ENCODE data around the gene METTL27.
"Not testable (repeated sequence)": the region's sequence is repeated elsewhere in the genome, so short reads cannot be mapped to it uniquely, and the experiment has no call there.

METTL27 gene

DNA sequence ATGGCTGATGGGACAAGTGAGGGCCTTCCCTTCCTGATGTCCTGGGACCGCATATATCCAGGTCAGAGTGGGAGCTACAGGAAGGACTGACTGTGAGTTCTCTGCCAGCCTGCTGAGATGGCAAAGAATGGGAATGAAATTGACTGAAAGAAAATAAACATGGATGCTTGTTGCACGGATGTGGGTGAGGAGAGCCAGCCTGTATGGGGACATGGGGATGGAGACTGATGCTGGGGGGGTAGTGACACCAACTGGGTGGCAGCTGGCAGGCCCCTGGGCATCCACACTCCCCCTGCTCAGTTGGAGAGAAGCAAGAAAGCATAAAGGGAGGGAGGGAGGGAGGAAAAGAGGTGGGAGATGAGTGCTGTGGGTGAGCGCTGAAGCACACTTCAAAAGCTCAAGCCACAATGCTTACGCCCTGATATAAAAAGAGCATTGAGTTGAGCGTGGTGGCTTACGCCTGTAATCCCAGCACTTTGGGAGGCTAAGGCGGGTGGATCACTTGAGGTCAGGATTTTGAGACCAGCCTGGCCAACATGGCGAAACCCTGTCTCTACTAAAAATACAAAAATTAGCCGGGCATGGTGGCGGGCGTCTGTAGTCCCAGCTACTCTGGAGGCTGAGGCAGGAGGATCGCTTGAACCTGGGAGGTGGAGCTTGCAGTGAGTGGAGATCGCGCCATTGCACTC lies 20.6 kb downstream of the METTL27 start:
- DNase-seq (ENCODE audit: low read depth in 2 of 2) = not testable (repeated sequence)

DNA sequence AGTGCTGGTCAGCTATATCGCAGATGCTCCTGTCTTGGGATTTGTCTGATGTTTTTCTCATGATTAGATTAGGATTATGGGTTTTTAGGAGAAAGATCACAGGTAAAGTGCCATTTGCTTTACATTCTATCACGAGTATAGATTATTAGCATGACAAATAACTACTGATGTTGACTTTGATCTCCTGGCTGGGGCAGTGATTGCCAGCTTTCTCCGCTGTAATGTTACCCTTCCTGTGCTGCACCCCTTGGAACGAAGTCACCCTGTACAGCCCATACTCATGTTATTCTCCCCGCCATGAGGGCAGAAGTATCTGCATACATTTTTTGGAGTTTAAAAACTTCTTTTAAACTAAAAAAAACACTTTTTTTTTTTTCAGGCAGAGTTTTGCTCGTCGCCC lies 22.3 kb downstream of the METTL27 start:
- DNase-seq (ENCODE audit: low read depth in 2 of 2) = no peak

DNA sequence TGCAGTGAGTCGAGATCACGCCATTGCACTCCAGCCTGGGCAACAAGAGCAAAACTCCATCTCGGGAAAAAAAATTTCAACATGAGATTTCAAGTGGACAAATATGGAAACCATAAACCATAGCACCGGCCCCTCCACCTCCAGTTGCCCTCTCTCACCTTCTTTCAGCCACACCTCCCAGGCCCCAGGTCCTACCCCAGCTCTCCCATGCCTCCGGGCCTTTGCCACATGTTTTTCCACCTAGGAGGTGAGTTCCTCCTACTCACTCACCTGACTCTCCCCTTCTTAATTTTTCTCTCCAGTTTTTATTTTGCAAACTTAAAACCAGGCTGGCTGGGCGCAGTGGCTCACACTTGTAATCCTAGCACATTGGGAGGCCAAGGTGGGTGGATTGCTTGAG lies 25.2 kb downstream of the METTL27 start:
- no peak for DNase-seq (ENCODE audit: low read depth in 2 of 2)

DNA sequence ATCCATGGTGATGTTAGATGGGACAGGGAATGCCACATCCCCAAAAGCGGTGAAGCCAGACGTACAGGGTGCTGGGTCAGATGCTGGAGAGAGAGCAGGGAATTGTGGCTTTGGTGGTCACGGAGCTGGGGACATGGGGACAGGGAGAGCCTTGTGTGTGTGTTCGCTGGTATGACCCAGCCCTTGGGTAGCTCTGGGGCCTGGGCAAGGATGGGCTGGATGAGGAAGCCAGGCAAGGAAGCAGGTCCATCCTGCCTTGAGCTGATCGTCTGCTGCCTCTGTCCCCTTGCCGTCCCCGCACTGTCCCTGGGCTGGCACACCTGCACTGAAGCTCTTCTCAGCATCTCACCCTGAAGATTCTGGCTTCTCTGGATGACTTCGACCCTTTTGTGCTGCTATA lies 26.9 kb downstream of the METTL27 start:
- DNase-seq (ENCODE audit: low read depth in 2 of 2) = no peak

DNA sequence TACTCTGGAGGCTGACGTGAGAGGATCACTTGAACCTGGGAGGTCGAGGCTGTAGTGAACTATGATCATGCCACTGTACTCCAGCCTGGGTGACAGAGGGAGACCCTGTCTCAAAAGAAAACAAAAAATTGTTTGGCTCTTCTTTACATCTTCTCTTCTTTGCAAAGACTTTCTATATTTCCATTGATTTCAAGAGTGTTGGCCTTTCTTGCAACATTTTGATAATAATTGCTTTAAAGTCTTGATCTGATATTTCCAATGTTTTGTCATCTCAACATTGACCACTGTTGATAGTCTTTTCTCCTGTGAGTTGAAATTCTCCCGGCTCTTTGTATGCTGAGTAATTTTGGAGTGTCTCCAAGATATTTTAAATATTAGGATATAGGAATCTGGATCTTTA lies 29.3 kb downstream of the METTL27 start:
- DNase-seq (ENCODE audit: low read depth in 2 of 2) = no peak

DNA sequence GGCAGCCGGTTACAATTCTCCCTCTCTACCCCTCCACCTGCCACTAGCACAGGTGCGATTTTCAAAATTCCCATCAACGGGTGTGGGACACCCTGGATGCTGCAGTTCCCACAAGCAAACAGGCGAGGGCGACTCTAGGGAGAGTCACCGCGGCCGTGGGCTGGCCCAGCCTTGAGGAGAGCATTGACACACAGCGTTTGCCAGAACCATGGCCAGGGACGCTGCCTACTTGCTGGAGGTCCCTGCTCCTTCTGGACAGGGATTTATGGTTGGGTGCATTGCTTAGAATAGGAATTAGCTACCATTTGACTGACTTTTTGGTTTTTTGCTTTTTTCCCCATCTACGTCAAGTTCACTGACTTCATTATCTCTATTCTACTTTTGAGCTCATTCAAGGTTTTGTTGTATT lies 30.6 kb downstream of the METTL27 start:
- peak; percentile 19 to 45 for DNase-seq (ENCODE audit: low read depth in 2 of 2)

DNA sequence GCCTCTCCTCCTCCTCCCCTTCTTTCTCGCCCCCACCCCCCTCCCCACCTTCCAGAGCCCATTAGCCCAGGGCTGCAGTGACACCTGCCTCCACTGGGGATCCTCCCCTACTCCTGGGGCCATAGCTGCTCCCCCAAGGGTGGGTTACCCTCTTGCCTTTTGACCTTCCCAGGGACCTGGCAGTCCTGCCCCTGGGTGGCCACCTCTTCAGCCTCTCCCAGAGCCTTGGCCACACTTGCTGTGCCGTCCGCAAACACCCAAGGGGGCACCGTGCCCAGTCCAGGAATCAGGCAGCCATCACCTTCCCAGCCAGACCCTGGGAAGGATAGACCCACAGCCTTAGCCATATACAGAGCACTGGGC lies 31.3 kb downstream of the METTL27 start:
- DNase-seq (ENCODE audit: low read depth in 2 of 2) = no peak

DNA sequence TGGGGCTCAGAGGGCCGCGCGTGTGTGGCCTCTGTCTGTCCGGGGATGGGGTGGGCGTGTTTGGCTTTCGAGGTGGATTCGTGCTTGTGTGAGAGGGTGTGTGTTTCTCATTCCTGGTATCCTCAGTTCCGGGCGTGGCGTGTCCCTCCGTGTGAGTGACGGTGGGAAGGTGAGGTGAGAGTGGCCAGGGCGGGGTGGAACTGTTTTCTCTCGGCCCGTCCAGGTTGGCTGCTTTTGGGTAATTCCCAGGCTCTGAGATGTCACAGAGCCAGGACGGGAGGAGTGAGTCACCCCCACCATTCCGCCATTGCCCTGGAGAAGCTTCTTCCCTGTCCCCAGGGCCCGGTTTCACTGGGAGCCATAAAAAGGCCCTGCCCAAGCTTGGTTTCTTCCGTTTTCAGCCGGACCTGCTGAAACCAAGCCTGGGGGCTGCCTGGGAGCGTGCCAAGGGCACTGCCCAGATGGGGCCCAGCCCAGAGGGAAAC lies 32.8 kb downstream of the METTL27 start:
- no peak for DNase-seq (ENCODE audit: low read depth in 2 of 2)

DNA sequence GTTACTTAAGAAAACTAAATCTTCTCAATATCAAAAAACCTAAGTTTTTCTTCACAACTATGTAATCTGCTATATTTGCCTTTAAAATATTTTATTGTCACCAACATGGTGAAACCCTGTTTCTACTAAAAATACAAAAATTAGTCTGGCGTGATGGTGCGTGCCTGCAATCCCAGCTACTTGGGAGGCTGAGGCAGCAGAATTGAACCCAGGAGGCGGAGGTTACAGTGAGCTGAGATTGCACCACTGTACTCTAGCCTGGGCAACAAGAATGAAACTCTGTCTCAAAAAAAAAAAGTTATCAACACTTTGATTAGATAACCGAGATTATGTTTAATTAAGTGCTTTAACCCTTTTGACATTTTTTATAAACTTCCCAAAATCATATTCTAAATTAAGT lies 39.9 kb downstream of the METTL27 start:
- no peak for DNase-seq (ENCODE audit: low read depth in 2 of 2)

DNA sequence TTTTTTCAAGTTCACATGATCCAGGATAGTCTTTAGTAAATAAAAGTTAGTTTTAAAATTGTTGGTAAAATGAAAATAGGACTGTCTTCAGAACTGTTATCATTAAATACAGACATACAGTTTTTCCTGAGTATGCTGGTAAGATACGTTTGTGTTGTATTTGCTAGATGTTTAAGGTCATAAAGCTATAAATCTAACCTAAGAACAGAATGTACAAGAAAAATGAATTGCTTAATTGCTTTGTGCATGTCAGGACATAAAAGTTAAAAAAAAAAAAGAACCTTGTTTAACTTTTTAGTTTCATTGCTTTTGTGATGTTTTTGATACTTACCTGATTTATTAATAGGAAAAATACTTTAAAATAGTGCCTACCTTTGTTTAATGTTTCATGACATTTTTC lies 40.7 kb downstream of the METTL27 start:
- DNase-seq (ENCODE audit: low read depth in 2 of 2) = no peak

DNA sequence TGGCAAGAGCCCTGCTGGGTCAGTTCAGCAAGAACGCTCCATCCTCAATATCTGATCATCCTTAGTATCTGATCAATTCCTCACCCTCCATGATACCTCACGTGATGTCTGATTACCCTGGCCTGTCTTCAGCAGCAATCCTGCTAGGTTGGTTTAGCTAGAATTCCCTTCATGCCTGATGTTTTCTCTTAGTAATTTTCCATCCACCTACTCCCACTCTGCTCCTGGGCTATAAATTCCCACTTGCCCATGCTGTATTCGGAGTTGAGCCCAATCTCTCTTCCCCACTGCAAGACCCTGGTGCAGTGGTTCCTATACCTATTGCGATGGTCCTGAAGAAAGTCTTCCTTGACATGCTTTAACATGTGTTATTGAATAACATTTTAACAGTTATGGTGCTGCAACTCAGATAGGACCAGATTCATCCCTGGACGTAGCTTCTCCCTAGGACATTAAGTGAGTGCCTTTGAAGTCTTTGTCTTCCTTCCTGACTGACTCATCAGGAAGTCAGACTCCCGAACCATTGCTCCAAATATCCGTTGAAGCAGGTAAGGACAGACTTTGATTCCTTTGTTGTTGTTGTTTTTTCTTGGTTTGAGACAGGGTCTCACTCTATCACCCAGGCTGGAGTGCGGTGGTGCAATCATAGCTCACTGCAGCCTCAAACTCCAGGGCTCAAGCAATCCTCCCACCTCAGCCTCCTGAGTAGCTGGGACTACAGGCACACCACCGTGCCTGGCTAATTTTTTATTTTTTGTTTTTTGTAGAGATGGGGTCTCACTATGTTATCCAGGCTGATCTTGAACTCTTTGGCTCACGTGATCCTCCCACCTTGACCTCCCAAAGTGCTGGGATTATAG lies 42.8 kb downstream of the METTL27 start:
- no peak for DNase-seq (ENCODE audit: low read depth in 2 of 2)

DNA sequence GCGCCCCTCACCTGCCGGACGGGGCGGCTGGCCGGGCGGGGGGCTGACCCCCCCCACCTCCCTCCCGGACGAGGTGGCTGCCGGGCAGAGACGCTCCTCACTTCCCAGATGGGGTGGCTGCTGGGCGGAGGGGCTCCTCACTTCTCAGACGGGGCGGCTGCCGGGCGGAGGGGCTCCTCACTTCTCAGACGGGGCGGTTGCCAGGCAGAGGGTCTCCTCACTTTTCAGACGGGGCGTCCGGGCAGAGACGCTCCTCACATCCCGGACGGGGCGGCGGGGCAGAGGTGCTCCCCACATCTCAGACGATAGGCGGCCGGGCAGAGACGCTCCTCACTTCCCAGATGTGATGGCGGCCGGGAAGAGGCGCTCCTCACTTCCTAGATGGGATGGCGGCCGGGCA lies 45.1 kb downstream of the METTL27 start:
- DNase-seq (ENCODE audit: low read depth in 2 of 2) = not testable (repeated sequence)

DNA sequence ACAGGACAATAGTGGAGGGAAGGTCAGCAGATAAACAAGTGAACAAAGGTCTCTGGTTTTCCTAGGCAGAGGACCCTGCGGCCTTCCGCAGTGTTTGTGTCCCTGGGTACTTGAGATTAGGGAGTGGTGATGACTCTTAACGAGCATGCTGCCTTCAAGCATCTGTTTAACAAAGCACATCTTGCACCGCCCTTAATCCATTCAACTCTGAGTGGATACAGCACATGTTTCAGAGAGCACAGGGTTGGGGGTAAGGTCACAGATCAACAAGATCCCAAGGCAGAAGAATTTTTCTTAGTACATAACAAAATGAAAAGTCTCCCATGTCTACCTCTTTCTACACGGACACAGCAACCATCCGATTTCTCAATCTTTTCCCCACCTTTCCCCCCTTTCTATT lies 45.7 kb downstream of the METTL27 start:
- not testable (repeated sequence) for DNase-seq (ENCODE audit: low read depth in 2 of 2)

DNA sequence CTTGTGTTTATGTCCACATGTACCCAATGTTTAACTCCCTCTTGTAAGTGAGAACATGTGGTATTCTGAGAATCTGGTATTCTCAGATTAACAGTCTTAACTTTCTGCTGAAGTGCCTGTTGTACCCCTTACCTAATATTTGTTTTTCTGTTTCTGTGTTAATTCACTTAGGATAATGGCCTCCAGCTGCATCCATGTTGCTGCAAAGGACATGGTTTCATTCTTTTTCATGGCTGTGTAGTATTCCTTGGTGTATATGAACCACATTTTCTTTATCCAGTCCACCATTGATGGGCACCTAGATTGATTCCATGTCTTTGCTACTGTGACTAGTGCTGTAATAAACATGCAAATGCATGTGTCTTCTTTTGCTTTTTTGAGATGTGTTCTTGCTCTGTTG lies 47.1 kb downstream of the METTL27 start:
- DNase-seq (ENCODE audit: low read depth in 2 of 2) = not testable (repeated sequence)

DNA sequence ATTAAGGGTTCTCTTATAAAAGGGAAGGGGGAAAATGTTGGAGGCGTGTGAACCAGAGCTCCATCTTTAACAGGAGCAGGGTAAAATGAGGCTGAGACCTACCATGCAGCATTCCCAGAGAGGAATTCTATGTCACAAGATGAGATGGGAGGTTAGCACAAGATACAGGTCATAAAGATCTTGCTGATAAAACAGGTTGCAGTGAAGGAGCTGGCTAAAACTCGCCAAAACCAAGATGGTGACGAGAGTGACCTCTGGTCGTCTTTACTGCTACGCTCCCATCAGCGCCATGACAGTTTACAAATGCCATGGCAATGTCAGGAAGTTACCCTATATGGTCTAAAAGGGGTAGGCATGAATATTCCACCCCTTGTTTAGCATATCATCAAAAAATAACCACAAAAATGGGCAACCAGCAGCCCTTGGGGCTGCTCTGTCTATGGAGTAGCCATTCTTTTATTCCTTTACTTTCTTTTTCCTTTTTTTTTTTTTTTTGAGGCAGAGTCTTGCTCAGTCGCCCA lies 51.1 kb downstream of the METTL27 start:
- not testable (repeated sequence) for DNase-seq (ENCODE audit: low read depth in 2 of 2)

DNA sequence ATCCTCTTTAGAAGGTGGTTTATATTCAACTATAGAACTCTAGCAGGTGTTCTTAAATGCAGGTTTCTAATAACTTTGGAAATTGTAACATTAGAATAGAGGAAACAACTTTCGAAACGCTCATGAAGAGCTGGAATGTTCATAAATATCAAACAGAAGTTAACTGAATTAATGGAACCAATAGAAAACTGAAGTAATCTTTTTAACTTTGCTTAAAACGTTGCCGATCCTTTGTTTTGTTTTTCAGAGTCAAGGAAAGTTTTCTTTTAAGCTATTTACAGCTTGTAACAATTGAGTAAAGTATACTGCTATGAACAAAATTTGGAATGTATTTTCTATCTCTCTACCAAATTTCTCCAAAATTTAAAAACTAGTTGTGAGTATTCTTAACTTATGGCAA lies 53.3 kb downstream of the METTL27 start:
- DNase-seq (ENCODE audit: low read depth in 2 of 2) = no peak

DNA sequence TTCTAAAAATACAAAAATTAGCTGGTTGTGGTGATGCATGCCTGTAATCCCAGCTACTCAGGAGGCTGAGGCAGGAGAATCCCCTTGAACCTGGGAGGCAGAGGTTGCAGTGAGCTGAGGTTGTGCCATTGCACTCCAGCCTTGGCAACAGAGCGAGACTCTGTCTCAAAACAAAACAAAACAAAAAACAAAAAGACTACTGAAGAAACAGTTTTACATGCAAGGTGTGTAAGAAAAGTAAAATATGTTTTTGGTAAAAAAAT lies 54.6 kb downstream of the METTL27 start:
- DNase-seq (ENCODE audit: low read depth in 2 of 2) = not testable (repeated sequence)

DNA sequence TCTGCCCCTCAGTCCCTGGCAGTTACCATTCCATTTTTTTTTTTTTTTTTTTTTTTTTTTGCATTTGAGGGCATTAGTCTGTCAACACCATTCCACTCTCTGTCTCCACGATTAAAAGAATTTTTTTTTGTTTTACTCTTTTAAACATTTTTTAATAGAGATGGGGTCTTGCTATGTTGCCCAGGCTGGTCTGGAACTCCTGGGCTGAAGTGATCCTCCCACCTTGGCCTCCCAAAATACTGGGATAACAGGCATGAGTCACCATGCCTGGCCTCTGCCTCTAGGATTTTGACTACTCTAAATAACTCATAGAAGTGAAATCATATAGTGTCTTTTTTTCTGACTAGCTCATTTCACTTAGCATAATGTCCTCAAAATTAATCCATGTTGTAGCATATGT lies 55.7 kb downstream of the METTL27 start:
- no peak for DNase-seq (ENCODE audit: low read depth in 2 of 2)

Measured in stimulated activated CD4-positive, alpha-beta T cell treated with anti-CD3 and anti-CD28 coated beads, Interleukin-15, amount 100 ng/mL, for 48 hours (primary cell).